GM10266 (cell line): ENCODE measurements around the gene CTU1.

ENCODE experiments used
- DNase-seq: peaks from one replicate; pipeline ENCODE4 v3.0.0; 2012; ENCODE audit errors: extremely low spot score
- TF ChIP-seq, protein P1 (sequence below): IDR thresholded peaks from 2 replicates; pipeline ENCODE4 v1.5.1; 2012; ENCODE audit warnings: mild to moderate bottlenecking, low read depth; ENCODE audit not compliant: control insufficient read depth, insufficient read depth; ENCODE audit errors: missing control alignments

The CTU1 gene

DNA sequence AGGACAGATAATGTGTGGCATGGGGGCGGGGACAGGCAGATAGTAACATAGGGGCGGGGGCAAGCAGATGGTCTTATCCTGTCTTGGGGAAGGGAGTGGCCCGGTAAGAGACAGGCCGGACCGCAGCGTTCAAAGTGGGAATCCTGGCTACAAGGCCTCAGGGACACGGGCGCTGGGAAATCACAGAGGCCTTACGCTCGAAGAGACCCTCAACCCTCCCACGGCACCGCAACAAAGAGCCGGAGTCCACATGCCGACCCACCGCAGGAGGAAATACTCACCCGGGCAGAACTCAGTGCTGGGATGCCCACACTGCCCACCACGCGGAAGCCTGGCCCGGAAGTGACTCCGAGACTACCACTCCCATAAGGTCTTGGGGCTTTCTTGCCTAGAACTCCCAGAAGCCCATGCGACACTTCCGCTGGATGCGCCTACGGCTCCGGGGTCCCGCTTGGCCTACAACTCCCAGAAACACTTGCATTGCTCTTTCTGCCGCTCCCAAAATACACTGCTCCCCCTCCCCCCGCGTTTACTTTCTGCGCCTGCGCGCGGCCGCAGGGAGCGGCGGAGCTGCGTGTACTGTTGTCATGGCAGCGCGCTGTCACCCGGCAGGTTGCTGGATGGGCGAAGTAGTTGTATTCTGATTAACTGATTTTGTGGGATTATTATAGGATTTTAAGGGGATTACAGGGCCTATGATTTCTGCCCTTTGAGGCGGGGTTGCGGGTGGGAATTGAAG is at the start of gene CTU1:
Gene CTU1 (minus strand): TSS at position 344 of the 739 bp plus-strand sequence. CDS start 3,840 bp downstream, outside the sequence.
- TF ChIP-seq, protein P1, sequence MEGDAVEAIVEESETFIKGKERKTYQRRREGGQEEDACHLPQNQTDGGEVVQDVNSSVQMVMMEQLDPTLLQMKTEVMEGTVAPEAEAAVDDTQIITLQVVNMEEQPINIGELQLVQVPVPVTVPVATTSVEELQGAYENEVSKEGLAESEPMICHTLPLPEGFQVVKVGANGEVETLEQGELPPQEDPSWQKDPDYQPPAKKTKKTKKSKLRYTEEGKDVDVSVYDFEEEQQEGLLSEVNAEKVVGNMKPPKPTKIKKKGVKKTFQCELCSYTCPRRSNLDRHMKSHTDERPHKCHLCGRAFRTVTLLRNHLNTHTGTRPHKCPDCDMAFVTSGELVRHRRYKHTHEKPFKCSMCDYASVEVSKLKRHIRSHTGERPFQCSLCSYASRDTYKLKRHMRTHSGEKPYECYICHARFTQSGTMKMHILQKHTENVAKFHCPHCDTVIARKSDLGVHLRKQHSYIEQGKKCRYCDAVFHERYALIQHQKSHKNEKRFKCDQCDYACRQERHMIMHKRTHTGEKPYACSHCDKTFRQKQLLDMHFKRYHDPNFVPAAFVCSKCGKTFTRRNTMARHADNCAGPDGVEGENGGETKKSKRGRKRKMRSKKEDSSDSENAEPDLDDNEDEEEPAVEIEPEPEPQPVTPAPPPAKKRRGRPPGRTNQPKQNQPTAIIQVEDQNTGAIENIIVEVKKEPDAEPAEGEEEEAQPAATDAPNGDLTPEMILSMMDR = no peak
- DNase-seq = peak; percentile 98

DNA sequence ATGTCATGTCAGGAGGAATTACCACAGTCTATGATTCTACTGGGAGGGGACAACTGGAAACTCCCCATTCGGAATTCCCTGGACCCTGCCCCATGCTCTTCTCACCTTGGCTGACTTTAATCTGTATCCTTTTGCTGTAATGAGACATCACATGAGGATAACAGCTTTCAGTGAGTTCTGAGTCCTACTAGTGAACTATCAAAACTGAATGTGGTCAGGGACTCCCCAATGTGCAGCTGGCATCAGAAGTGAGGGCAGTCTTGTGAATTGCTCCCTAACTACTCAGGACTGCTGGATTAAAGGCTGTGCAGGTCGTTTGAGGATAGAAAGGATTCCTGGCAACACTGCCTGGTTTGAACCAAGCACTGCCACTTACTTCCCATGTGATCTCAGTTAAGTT is 49.1 kb upstream of the CTU1 start:
- TF ChIP-seq, protein P1 = no peak
- no peak for DNase-seq

- TF ChIP-seq, protein P1 = no peak
- no peak for DNase-seq
Observed at GRCh38 chr19:51156710-51157109, 48.5 kb upstream of the CTU1 start.

DNA sequence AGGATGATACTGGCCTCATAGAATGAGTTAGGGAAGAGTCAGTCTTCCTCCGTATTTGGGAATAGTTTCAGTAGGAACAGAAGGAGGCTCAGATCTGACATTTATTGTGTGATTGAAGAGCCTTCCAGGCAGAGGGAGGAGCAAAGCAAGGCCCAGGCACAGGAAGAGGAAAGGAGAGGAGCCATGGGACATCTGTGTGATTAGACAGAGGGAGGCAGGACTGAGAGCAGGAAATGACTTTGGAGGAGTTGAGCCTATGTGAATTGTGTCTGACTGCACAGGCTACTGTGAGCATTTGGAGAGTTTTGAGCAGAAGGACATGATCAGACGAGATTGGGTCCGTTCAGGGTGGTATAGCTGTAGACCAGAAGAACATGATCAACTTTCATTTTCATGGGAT is 42.4 kb upstream of the CTU1 start:
- DNase-seq = no peak
- TF ChIP-seq, protein P1 = no peak

- no peak for DNase-seq
Observed at GRCh38 chr19:51148580-51148979, 40.4 kb upstream of the CTU1 start.

GRCh38 chr19:51147663-51148062 is 39.5 kb upstream of the CTU1 start:
- DNase-seq = no peak
- TF ChIP-seq, protein P1 = no peak

More at GRCh38 chr19:51148580-51148979, 40.4 kb upstream of the CTU1 start:
- TF ChIP-seq, protein P1 = no peak

DNA sequence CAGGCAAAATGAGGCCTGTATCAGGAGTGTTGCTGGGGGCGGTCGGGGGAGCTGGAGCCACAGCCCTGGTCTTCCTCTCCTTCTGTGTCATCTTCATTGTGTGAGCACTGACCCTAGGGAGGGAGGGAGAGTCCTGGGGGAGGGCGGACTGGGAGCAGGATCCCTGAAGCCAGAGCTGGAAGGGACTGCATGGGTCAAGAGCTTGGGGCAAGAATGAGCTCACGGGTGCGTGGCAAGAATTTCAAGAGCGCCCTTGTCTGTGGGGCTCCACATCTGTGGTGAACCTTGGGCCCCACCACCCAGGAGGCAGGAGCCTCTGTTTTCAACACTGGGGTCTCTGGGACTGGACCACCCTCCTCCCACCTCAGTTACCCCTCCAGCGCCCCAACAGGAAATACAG is 38.5 kb upstream of the CTU1 start:
- TF ChIP-seq, protein P1 = no peak
- DNase-seq = no peak
